HG02943 (cell line): ENCODE data around the gene ZNRD2.

Experiments used
- ATAC-seq: cut with Tn5 transposase; IDR thresholded peaks from one replicate; pipeline ENCODE4 v1.9.1; 2021; ENCODE audit warnings: mild to moderate bottlenecking, low read depth, moderate library complexity; ENCODE audit not compliant: unreplicated experiment

The ZNRD2 gene

DNA sequence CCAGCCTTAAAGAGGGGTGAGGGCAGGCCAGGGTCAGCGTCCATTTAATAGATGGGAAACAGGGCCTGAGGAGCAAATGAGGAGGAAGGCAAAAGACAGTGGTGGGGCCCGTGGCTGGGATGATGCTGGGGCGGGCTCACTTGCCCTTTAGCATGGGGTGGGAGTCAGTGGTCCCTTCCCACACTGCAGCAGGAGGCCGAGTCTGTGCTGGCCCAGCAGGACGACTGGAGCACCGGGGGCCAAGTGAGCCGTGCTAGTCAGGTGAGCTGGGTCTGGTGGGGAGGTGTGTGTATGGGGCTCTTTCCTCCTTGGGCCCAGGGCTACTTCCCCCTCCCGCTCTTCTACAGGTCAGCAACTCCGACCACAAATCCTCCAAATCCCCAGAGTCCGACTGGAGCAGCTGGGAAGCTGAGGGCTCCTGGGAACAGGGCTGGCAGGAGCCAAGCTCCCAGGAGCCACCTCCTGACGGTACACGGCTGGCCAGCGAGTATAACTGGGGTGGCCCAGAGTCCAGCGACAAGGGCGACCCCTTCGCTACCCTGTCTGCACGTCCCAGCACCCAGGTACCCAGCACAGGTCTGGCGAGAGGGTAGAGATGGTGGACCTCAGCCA lies 32.6 kb upstream of the ZNRD2 start:
- ATAC-seq, result no peak

DNA sequence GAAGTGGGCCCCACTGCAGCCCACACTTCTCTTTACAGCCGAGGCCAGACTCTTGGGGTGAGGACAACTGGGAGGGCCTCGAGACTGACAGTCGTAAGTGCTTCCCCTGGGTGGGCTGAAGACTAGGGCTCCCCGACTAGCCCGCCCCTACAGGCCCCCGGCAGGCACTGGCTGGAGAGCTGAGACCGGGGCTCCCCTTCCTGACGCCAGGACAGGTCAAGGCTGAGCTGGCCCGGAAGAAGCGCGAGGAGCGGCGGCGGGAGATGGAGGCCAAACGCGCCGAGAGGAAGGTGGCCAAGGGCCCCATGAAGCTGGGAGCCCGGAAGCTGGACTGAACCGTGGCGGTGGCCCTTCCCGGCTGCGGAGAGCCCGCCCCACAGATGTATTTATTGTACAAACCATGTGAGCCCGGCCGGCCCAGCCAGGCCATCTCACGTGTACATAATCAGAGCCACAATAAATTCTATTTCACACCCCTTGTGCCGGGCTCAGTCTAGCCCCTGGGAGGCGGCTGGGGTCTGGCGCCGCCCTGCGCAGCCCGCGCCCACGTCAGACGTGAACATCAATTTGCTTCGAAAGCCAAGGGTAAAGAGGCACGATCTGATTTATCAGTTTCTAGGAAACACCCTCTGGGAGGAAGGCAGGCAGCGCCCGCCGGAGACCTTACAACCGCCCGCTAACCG lies 31.9 kb upstream of the ZNRD2 start:
- ATAC-seq, result no peak

DNA sequence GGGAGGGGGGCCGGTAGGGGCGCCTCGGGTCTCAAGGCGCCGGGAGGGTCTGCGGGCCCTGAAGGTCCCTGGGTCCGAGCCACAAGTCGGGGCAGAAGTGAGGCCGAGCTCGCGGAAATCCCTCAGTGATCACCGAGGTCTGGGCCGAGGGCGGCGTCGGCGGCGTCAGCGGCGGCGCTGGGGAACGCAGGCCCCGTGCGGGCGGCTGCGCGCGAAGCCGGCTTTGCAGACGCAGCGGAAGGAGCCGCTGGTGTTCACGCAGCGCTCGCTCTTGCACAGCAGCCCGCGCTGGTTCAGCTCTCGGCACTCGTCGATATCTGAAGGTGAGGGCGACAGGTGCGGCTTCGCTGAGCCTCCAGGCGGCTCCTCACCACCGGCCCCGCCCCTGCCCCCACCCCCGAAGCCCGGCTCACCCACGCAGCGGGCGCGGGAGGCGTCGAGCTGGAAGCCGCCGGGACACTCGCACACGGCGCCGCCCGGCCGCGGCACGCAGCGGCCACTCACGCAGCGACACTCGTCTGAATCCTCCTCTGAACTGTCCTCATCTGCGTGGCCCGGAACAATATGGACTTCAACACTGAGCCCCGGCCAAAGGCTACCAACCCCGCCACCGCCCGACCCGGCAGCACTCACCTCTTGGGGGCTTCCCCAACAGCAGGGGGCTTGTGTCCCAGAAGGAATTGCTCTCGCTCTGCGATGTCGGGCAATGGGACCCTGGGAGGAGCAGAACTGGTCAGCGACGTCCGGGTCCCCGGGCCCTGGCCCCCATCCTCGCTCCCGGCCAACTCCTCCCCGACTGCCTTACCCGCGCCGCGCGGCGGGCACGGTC lies 31.1 kb upstream of the ZNRD2 start:
- no peak for ATAC-seq

DNA sequence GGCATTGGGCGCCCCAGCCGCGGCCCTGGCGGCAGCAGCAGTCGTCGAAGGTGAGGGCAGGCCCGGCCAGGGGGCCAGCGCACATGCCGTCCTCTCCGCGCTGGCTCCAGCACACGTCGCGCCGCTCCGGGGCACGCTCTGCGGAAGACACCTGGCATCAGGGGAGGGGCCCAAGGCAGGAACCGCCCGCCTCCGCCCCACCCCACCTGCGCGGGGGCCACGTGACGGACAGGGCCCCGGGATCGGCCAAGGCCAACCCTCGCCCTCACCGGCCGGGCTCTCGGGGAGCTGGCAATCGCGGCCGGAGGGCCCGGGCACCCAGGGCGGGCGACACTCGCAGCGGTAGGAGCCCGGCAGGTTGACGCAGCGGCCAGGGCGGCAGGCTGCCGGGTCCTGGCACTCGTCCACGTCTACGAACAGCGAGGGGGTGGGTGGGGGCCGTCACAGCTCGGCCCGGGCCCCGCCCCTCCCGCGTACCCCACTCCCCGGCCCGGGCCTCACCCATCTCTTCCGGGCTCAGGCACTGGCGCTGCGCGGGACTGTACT lies 30.5 kb upstream of the ZNRD2 start:
- ATAC-seq, result peak; percentile 48

DNA sequence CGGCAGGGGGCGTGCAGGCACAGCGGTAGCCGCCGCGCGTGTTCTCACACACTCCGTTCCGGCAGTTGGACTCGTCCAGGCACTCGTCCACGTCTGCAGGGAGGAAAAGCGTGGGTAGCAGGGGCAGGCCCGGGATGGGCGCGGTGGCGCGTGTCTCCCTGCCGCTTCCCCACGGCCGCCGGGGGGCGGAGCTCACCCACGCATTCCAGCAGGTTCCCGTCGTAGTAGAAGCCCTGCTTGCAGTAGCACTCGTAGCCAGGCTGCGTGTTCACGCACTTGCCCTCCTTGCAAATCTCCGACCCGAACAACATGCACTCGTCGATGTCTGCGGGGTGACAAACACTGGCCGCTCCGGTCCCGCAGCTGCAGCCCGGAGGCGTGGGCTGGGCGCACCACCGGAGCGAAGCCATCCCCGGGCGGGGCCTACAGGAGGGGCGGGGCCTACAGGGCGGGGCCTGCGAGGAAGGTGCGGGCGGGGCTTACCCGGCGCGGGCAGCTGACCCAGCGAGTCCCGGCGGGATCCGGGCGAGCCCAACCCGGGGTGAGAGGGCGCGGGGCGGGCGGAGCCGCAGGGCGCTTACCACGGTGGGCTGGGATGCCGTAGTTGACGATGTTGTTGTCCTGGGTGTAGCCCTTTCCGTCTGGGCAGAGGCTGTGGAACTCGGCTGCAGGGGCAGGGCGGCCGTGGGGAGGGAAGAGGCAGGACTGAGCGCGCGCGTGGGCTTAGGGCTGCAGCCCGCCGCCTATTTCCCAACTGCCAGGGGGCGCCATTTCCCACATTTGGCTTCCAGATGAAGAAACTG lies 29.8 kb upstream of the ZNRD2 start:
- ATAC-seq, result peak; percentile 63

DNA sequence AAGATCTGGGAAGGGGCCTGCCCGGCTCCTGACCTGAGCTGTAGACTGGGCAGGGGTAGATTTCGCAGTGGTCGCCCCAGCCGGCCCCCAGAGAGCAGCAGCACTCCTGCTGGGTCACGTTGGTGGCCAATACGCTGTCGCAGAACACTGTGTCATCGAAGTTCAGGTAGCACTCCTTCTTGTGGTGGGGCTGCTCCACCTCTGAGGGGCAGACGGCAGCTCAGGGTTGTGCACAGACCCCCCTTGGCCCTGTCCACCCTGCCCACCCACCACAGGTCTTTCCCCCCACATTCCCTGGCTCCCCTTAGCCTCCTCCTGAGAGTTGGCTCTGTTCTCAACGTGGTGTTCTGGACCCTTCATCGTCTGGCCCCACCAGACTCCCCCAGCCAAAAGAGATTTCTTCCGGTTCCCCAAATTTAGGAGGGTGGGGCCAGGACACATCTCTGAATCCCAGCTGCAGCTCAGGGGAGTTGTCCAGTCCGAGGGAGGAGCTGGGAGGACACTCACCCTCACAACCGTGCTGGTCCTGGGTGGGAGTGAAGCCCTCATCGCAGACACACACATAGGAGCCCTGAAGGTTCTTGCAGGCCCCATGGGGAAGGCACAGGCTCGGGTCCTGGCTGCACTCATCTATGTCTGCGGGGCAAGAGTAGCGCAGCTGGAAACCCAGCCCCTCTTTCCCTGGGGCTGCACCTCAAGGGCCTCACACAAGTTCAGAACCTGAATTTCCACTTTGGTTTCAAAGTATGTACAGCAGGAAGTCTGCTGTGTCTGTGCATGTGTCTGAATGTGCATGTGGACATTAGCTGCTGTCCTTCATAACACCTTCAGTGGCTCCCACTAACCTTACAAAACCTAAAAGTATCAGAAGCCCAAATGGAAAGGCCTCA lies 28.9 kb upstream of the ZNRD2 start:
- no peak for ATAC-seq

DNA sequence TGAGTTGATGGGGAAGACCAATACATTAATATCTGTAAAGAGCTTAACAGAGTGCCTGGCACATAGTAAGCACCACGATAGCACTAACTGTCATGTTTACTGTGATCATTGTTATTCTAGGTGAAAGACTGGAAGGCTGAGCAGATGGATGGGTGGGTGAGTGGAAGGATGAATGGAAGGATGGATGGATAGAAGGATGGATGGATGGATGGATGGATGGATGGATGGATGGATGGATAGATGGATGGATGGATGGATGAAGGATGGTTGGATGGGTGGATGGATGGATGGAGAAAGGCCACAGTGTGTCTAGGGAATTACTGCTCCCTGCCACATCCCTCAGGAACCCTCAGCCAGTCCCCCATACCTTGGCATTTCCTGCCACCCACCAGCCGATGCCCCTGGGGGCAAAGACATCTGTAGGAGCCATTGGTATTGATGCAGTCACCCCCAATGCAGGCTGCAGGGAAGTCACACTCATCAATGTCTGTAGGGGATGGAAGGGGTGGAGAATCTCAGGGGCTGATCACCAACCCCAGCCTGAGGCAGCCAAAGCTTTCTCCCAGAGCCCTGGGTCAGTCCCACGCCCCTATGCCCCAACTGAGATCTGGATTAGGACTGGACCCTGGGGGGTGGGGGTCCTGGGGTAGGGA lies 27.4 kb upstream of the ZNRD2 start:
- ATAC-seq, result no peak

DNA sequence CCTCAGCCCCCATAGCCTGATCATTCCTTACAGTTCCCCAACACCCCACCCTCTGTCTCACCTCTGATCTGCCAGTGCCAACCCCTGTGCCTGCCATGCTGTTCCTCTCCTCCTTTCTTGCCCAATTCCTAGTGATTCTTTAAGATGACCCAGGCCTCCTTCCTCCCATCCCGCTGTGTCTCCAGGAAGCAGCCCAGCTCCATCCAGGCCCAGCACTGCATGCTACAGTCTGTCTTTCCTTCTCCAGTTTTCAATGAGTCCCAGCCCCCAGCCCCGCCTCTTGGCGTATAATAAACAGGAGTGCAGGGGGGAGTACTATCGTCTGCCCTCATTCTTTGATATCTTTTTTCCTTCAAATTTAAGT lies 24.4 kb upstream of the ZNRD2 start:
- ATAC-seq, result no peak

DNA sequence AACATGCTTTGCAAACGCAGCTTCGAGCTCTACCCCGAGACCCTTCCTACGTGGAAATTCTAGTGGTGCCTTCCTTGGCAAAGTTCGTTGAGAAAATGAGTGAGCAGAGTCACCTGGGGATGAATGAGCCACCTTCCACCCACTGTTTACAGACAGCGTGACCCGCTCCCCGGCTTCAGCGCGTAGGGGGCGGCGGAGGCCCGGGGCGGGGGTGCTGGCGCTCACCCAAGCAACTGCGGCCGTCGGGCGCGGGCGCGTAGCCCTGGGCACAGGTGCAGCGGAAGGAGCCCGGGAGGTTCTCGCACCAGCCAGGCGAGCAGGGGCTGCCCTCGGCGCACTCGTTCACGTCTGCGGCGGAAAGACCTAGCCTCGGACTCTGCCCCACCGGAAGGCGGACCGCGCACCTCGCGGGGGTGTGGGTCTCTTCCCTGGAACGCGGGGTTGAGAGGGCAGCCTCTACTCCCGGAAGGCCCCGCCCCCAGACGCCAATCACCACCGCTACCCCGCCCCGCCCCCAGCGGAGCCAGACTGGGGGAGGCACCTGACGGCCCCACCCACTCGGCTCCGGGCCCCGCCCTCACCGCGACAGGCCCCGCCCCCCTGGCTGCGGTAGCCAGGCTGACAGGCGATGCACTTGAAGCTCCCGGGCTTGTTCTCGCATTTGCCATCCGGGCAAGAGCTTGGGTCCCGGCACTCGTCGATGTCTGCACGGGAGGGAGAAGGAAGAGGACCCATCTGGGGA lies 23.9 kb upstream of the ZNRD2 start:
- peak; percentile 64 for ATAC-seq

DNA sequence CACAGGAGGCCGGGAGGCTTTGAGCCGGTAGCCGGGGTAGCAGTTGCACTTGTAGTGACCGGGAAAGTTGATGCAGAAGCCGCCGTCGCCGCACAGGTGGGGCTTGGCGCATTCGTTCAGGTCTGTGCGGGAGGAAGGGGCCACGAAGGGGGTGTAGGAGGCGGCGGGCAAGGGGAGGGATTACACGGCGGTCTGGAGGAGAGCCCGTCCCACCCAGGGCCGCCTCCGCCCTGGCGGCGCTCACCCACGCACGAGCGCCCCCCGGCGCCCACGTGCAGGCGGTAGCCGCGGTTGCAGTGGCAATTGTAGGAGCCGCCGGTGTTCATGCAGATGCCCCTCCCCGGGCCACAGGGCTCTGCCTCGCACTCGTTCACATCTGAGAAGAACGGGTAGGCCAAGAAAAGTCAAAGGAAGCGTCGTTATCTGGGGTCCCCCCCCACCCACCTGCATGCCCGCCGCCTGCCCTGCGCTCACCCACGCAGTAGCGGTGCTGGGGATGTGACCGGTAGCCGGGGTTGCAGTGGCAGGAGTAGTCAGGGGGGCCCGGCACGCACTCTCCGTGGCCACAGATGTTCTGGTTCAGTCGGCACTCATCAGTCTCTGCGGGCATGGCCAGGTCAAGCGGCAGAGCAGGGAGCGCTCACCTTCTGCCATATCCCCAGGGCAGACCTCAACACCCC lies 22.7 kb upstream of the ZNRD2 start:
- no peak for ATAC-seq

DNA sequence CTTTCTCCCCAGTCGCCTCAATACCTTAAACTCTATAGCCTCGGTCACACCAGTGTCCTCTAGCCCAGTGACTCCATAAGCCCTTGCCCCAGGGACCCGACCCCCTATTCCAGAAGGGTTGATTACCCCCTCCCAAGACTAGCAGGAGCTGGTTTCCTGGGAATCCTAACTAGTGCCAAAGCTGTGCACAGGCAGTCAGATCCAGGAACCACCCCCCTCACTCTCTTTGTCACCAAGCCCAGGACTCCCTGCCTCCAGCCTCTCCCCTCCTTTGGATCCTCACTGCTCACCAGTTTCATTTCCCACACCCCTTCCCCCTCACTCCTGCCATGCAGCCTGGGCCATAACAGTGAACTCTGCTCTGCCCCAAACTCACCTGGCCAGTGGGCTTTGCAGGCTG lies 21.9 kb upstream of the ZNRD2 start:
- ATAC-seq, result no peak

DNA sequence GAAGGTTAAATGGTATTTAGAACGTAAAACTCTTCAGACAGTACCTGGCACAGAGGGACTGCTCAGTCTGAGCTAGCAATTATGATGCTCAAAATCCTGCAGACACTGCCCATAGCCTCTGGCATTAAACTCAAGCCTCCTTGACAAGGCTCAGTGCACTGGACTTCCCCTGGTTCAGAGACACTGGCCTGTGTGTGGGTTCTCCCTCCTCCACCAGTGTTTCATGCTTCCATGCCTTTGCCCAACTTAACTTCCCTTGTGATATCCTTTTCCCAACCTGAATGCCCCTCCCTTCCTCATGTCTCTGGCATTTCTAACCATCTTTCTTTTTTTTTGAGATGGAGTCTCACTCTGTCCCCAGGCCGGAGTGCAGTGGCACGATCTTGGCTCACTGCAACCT lies 21.2 kb upstream of the ZNRD2 start:
- ATAC-seq, result no peak

DNA sequence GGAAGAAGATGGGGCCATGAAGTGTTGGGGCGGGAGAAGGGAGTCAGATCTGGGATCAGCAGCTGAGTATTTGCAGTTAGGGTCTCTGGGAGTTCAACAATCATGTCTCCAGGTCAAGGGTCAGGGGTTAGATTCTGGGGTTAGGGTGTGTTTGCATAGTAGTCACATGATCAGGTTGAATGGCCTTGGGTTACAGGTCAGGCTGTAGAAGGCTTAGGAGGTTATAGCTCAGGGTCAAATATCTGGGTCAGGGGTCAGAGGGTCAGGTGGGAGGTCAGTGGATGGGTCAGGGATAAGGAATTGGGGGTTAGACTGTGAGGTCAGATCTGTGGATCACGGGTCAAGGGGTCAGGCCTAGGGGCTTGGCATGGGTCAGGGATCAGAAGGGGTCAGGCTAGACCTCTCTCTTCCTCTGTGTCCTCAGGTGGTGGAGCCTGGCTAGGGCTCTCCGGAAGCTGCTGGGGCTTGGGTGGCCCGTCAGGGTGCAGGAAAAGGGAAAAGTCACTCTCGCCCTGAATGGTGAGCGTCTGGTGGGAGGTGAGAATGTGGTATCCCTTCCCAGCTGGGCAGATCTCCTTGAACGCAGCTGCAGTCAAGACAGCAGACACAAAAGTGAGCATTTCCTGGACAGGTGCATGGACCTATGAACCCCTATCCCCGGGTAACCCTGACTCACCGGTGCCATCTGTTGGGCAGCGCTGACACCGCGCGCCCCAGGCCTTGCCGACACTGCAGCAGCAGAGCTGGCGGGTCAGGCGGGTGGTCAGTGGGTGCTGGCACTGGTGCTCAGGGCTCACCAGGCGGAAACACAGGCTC lies 18.5 kb upstream of the ZNRD2 start:
- no peak for ATAC-seq

DNA sequence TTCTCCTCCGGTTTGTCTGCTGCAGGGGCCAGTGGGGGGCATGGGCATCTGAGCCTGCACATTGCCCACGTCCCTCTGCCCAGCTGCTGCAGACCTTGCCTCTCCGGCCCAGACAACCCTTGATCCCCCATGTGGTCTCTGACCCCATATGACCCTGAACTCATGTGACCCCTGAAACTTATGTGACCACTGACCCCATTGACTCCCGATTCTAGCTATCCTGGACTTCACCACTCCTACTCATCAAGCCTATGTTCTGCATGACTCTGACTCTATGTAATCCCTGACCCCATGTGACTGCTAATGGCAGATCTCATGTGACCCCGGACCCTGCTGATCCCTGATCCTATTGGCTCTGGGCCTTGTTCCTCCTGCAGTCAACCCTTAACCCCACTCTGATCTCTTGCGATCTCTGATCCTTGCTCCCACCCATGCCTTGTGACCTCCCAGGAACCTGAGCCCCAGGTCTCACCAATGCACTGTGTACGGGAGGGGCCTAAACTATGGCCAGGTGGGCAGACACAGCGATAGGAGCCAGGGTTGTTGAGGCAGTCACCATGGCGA lies 17.8 kb upstream of the ZNRD2 start:
- ATAC-seq, result no peak

DNA sequence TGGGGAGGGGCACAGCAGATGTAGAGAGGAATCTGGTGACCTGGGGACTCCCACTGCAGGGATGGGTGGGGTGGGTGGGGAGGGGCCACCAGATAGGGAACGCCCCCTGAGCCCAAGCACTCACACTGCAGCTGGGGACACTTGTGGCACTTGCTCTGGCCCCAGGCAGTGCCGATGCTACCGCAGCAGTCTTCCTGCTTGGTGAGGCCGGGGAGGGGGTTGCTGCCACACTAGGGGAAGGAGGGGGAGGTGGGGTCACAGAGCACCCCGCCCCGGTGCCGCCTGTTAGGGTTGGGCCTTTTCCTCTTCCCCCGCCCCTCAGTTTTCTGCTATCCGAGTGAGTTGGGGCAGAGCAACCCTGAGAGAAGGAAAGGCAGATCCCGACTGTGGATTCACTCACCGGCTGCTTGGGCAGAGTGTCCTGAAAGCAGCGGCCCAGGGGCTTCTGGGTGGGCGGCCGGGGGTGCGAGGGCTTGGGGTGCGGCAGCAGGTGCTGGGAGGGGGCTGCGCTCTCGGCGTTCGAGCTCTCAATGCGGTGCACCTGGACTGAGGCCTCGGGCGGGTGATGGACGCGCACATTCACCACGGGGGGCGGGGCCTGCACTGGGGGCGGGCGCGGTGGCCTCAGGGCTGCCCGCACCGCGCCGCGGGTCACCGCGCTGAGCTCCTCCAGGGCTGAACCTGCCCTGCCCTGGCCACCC lies 16.8 kb upstream of the ZNRD2 start:
- no peak for ATAC-seq
